H1 (cell line): ENCODE data around the gene SSNA1. TPM values are rescaled to one million over a fixed set of nuclear protein-coding genes. Genes with fewer than 3 reads are reported as not detected.

ENCODE experiments used
- CTCF ChIA-PET: fragments of 300-600 bp; sonication (Branson Sonifier 250); formaldehyde crosslinking; loops from one replicate; lab custom pipeline; 2021; ENCODE audit not compliant: partially characterized antibody; lab: Charles Lee
- POLR2A ChIA-PET: fragments of 300-600 bp; sonication (Branson Sonifier 250); formaldehyde crosslinking; loops from one replicate; lab custom pipeline; 2021; ENCODE audit warnings: inconsistent platforms; ENCODE audit not compliant: partially characterized antibody; lab: Charles Lee
- DNase-seq, 2 experiments: peaks; one replicate each; pipeline versions ENCODE4 v3.0.0 to v3.0.0-alpha.2; 2010 to 2022; ENCODE audit warnings: low spot score in 2 of 2, low read depth in 1 of 2, mixed read lengths in 1 of 2
- FAIRE-seq: peaks from 2 replicates; lab custom pipeline; 2011; peaks lifted over from hg19 to GRCh38; lab: Jason Lieb, UNC
- H2AFZ ChIP-seq: 2 replicates; pipeline ENCODE4 v1.8.1; 2012; ENCODE audit warnings: low read length, inconsistent platforms
- H2AK5ac ChIP-seq: 2 replicates; pipeline ENCODE4 v1.6.1; 2013; ENCODE audit warnings: low read depth, low read length
- H2BK120ac ChIP-seq: replicated peaks from 2 replicates; pipeline ENCODE3; 2013; ENCODE audit warnings: low read depth, low read length, inconsistent platforms
- H2BK12ac ChIP-seq: 2 replicates; pipeline ENCODE4 v1.6.1; 2013; ENCODE audit warnings: low read depth, low read length
- H2BK15ac ChIP-seq: 2 replicates; pipeline ENCODE4 v1.6.1; 2013; ENCODE audit warnings: low read length
- H2BK20ac ChIP-seq: 2 replicates; pipeline ENCODE4 v1.6.1; 2013; ENCODE audit warnings: low read length
- H2BK5ac ChIP-seq: 2 replicates; pipeline ENCODE4 v1.6.1; 2013; ENCODE audit warnings: low read depth, low read length
- H3K14ac ChIP-seq: 2 replicates; pipeline ENCODE4 v1.6.1; 2013; ENCODE audit warnings: inconsistent platforms; ENCODE audit not compliant: insufficient read length
- H3K18ac ChIP-seq: 2 replicates; pipeline ENCODE4 v1.6.1; 2013; ENCODE audit warnings: low read length; ENCODE audit errors: extremely low read depth
- H3K23ac ChIP-seq: 2 replicates; pipeline ENCODE4 v1.6.1; 2013; ENCODE audit warnings: inconsistent platforms; ENCODE audit not compliant: insufficient read length
- H3K23me2 ChIP-seq: 2 replicates; pipeline ENCODE4 v1.6.1; 2013; ENCODE audit warnings: low read depth, low read length
- H3K27ac ChIP-seq: 2 replicates; pipeline ENCODE4 v1.6.1; 2011; ENCODE audit warnings: low read depth, low read length, inconsistent platforms
- H3K27me3 ChIP-seq, 4 experiments: replicated peaks in 1 of 4; 1 replicate in 1 of 4; 2 replicates in 3 of 4; pipeline versions ENCODE4 v1.6.1 to v1.8.1; 2011 to 2013; ENCODE audit warnings: low read length in 3 of 4, mild to moderate bottlenecking in 3 of 4, inconsistent platforms in 2 of 4, mixed read lengths in 2 of 4, moderate library complexity in 1 of 4; ENCODE audit not compliant: control insufficient read depth in 3 of 4, insufficient read depth in 3 of 4; ENCODE audit errors: extremely low read depth in 1 of 4
- H3K36me3 ChIP-seq, 4 experiments: 2 replicates each; pipeline versions ENCODE4 v1.6.1 to v1.8.1; 2011 to 2013; ENCODE audit warnings: mild to moderate bottlenecking in 4 of 4, low read length in 3 of 4, moderate library complexity in 2 of 4, control low read depth in 1 of 4, inconsistent platforms in 1 of 4; ENCODE audit not compliant: insufficient read depth in 4 of 4, control insufficient read depth in 2 of 4
- H3K4ac ChIP-seq: replicated peaks from 2 replicates; pipeline ENCODE3; 2013; ENCODE audit warnings: low read length, low read depth, mixed read lengths, inconsistent platforms; ENCODE audit not compliant: insufficient read length
- H3K4me1 ChIP-seq, 4 experiments: replicated peaks in 1 of 4; 1 replicate in 1 of 4; 2 replicates in 3 of 4; pipeline versions ENCODE4 v1.6.1 to v1.8.1; 2011 to 2013; ENCODE audit warnings: low read length in 3 of 4, inconsistent platforms in 2 of 4, mixed read lengths in 1 of 4; ENCODE audit not compliant: insufficient read depth in 4 of 4, control insufficient read depth in 3 of 4
- H3K4me2 ChIP-seq, 2 experiments: 2 replicates each; pipeline versions ENCODE4 v1.6.1 to v1.8.1; 2011 to 2013; ENCODE audit warnings: low read depth in 2 of 2, low read length in 2 of 2, control low read depth in 1 of 2, inconsistent platforms in 1 of 2, mild to moderate bottlenecking in 1 of 2; ENCODE audit not compliant: insufficient read depth in 1 of 2
- H3K4me3 ChIP-seq, 4 experiments: fragments of 200-600, 300-600 bp in 1 of 4; sonication (generic), shearing (Covaris generic), sonication (Bioruptor Twin) in 1 of 4; 2 replicates each; pipeline versions ENCODE4 v1.5.1 to v1.8.1; 2011 to 2016; ENCODE audit warnings: low read length in 4 of 4, low read depth in 3 of 4, control low read depth in 2 of 4, inconsistent platforms in 2 of 4, mild to moderate bottlenecking in 2 of 4, mixed read lengths in 1 of 4, moderate library complexity in 1 of 4; ENCODE audit not compliant: insufficient read depth in 2 of 4; ENCODE audit errors: extremely low read depth in 1 of 4
- H3K56ac ChIP-seq: replicated peaks from 2 replicates; pipeline ENCODE3; 2013; ENCODE audit warnings: low read depth, mild to moderate bottlenecking, mixed read lengths, low read length, inconsistent platforms; ENCODE audit not compliant: insufficient read length
- H3K79me1 ChIP-seq: 2 replicates; pipeline ENCODE4 v1.6.1; 2013; ENCODE audit warnings: low read depth, low read length, control low read depth
- H3K79me2 ChIP-seq, 2 experiments: 2 replicates each; pipeline versions ENCODE4 v1.6.1 to v1.8.1; 2012 to 2013; ENCODE audit warnings: low read length in 2 of 2, mild to moderate bottlenecking in 2 of 2, inconsistent platforms in 1 of 2; ENCODE audit not compliant: insufficient read depth in 2 of 2, control insufficient read depth in 1 of 2
- H3K9ac ChIP-seq, 4 experiments: replicated peaks in 1 of 4; 1 replicate in 1 of 4; 2 replicates in 3 of 4; pipeline versions ENCODE4 v1.6.1 to v1.8.1; 2011 to 2013; ENCODE audit warnings: low read depth in 3 of 4, low read length in 3 of 4, control low read depth in 2 of 4, mild to moderate bottlenecking in 2 of 4, moderate library complexity in 2 of 4, inconsistent platforms in 1 of 4; ENCODE audit errors: extremely low read depth in 1 of 4
- H3K9me3 ChIP-seq, 2 experiments: 2 replicates each; pipeline versions ENCODE4 v1.6.1 to v1.8.1; 2012 to 2013; ENCODE audit warnings: mild to moderate bottlenecking in 2 of 2, moderate library complexity in 2 of 2, control low read depth in 1 of 2, inconsistent platforms in 1 of 2, low read depth in 1 of 2, low read length in 1 of 2, mixed read lengths in 1 of 2; ENCODE audit not compliant: insufficient read depth in 2 of 2
- H4K20me1 ChIP-seq, 2 experiments: replicated peaks in 1 of 2; 2 replicates each; pipeline versions ENCODE3 to v1.8.1; 2011 to 2013; ENCODE audit warnings: inconsistent platforms in 2 of 2, low read length in 2 of 2, mild to moderate bottlenecking in 1 of 2; ENCODE audit not compliant: insufficient read depth in 2 of 2, control insufficient read depth in 1 of 2
- H4K5ac ChIP-seq: 2 replicates; pipeline ENCODE4 v1.6.1; 2013; ENCODE audit warnings: low read length, low read depth, mixed read lengths, inconsistent platforms; ENCODE audit not compliant: insufficient read length
- H4K8ac ChIP-seq: 2 replicates; pipeline ENCODE4 v1.8.0; 2013; ENCODE audit warnings: mild to moderate bottlenecking, moderate library complexity, low read length, inconsistent platforms; ENCODE audit not compliant: insufficient read depth; ENCODE audit errors: extremely low read depth
- H4K91ac ChIP-seq: replicated peaks from 2 replicates; pipeline ENCODE3; 2013; ENCODE audit warnings: low read length, mixed read lengths, inconsistent platforms; ENCODE audit not compliant: insufficient read length
- BACH1 ChIP-seq: IDR thresholded peaks from 2 replicates; pipeline ENCODE4 v1.6.1; 2012; ENCODE audit warnings: low read length, improper control_type of control experiment
- CBX8 ChIP-seq: fragments of 300-800, 300-1000 bp; sonication (generic); IDR thresholded peaks from 2 replicates; pipeline ENCODE4 v1.7.1; 2016; ENCODE audit warnings: low read depth, low read length, borderline replicate concordance
- HDAC2 ChIP-seq, 2 experiments: fragments of 300-600 bp in 1 of 2; sonication (generic) in 1 of 2; IDR thresholded peaks; 2 replicates each; pipeline ENCODE4 v1.6.1; 2011 to 2012; ENCODE audit warnings: low read depth in 2 of 2, low read length in 2 of 2, mild to moderate bottlenecking in 2 of 2, moderate library complexity in 2 of 2, borderline replicate concordance in 1 of 2, inconsistent platforms in 1 of 2
- KDM4A ChIP-seq: IDR thresholded peaks from one replicate; pipeline ENCODE4 v1.7.1; 2012; ENCODE audit warnings: low read depth, mild to moderate bottlenecking, moderate library complexity, low read length, inconsistent platforms; ENCODE audit not compliant: severe bottlenecking
- RAD21 ChIP-seq, 2 experiments: IDR thresholded peaks in 1 of 2; conservative IDR thresholded peaks in 1 of 2; 2 replicates each; pipeline ENCODE4 v1.6.1; 2011; ENCODE audit warnings: low read depth in 2 of 2, low read length in 2 of 2, improper control_type of control experiment in 1 of 2, inconsistent platforms in 1 of 2, mild to moderate bottlenecking in 1 of 2, moderate library complexity in 1 of 2
- RXRA ChIP-seq: IDR thresholded peaks from 2 replicates; pipeline ENCODE4 v1.6.1; 2011; ENCODE audit warnings: low read depth, mild to moderate bottlenecking, low read length, moderate library complexity; ENCODE audit not compliant: insufficient read depth
- SUZ12 ChIP-seq: fragments of 200-600 bp; sonication (generic); IDR thresholded peaks from 2 replicates; pipeline ENCODE4 v1.6.1; 2012; ENCODE audit warnings: mild to moderate bottlenecking, inconsistent platforms, low read length, moderate library complexity, mixed read lengths
- TAF1 ChIP-seq: IDR thresholded peaks from 2 replicates; pipeline ENCODE4 v1.6.1; 2011; ENCODE audit warnings: mild to moderate bottlenecking, low read depth, low read length
- TEAD4 ChIP-seq: IDR thresholded peaks from 2 replicates; pipeline ENCODE4 v1.6.1; 2012; ENCODE audit warnings: low read depth, low read length, inconsistent platforms, mixed read lengths
- WGBS, 2 experiments: shearing (Covaris generic) in 1 of 2; methylation state at CpG; one replicate each; pipeline versions ENCODE4 v1.1.6 to v1.1.7; 2013 to 2015; ENCODE audit warnings: low lambda C conversion rate in 2 of 2, mixed read lengths in 2 of 2, inconsistent platforms in 1 of 2, low coverage in 1 of 2, missing lambda C conversion rate in 1 of 2; ENCODE audit not compliant: insufficient replicate concordance in 2 of 2, insufficient coverage in 1 of 2, insufficient read length in 1 of 2; ENCODE audit errors: extremely low coverage in 1 of 2, missing lambda C conversion rate in 1 of 2; 5-methylcytosine and 5-hydroxymethylcytosine counted together
- polyA plus RNA-seq, 7 experiments: library from polyadenylated mRNA; depleted of rRNA in 3 of 7; stranded (reverse) in 5 of 7; unstranded in 2 of 7; fragments of >200 nt in 5 of 7; fragments of 200-250 nt in 2 of 7; gene quantifications; 1 replicate in 5 of 7; 2 replicates in 1 of 7; 4 replicates in 1 of 7; pipeline versions ENCODE4 v1.2.1 to v1.2.3, GENCODE V29; 2011 to 2013; ENCODE audit warnings: missing spikeins in 2 of 7, mixed read lengths in 2 of 7
- total RNA-seq: library from RNA; stranded (reverse); fragmentation: NEBNext Ultra II Directional; extraction: Animal tissue kit (Norgen Biotek cat#: 25700); gene quantifications from 2 replicates; pipeline ENCODE4 v1.2.1, GENCODE V29; 2021

SSNA1 gene
- total and polyA plus RNA-seq, 2 of the 8 experiments (the other 6 are each of a cell fraction or from before 2014, with no cell fraction given): 87.3 to 157 TPM

DNA sequence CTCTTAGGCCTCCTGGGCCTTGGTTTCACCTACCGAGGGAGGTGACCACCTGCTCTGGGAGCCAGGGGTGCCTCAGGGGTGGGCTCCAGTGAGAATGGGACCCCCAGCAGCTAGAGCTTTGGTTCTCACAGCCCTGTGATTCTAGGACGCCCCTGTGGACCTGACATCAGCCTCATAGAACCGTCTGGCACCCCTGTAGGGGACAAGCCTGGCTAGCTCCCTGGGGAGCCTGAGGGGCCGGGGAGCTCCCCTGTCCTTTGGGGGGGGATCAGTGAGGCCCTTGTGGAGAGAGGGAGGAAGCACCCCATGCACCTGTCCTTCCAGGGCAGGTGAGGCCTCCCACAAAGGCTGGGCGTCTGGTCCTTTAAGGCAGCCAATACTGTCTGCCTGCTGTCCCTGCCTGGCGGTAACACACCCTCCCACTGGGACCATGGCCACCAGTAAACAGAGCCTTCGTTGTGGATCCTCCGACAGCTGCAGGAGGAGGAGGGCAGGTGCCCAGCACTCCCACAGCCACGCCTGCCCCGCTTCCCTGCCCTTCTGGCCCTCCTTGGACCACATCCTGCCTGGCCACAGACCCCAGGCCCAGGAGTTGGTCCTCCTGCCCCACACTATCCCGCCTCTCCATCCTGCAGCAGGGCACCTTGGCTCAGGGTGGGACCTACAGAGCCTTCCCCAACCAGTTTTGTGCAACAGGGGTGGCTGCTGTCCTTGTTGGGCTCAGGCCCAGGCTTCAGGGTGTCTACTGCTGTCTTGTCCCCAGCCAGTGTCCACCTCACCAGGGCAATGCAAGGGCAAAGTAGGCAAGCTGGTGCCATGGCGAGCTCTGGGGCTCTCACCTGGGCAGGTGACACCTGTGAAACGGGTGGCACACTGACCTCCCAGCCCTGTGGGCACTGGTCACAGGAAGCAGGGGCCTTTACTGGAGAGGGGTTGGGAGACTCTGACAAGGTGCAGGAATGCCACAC lies 49.6 kb downstream of the SSNA1 start:
- Histone ChIP-seq H3K18ac (no peak overlapping the region), H2BK12ac (no peak overlapping the region), H3K79me1 (peaks cover 5% of the 10 kb centered on the region; the same call in 1 of the 2 replicates), H3K14ac (no peak overlapping the region), H3K4me1 (peaks cover 0 to 14% (median 11%) of the 10 kb centered on the region in 4 experiments; a peak in 6 of 7 replicates)
- CTCF ChIA-PET: interaction anchor here (0.8 to 20.2 kb wide), 26 partner anchors 8 to 209 kb away, joined by 3 to 204 read pairs (median 6); partner anchors contain the start of genes ANAPC2, CYSRT1, LRRC26 and RNF208
- TF ChIP-seq RAD21 (IDR thresholded peaks at IDR 0.05 in 1 of 2, conservative IDR thresholded peaks at IDR 0.05 in 1 of 2; ENCODE audit: low read depth in 2 of 2, low read length in 2 of 2) (no peak), KDM4A (no peak), BACH1 (no peak), TEAD4 (no peak), RXRA (no peak), TAF1 (no peak), HDAC2 (IDR thresholded peaks at IDR 0.05; ENCODE audit: borderline replicate concordance in 1 of 2, low read depth in 2 of 2, low read length in 2 of 2) (no peak), CBX8 (no peak), SUZ12 (no peak)
- TF ChIP-seq, all 59 proteins: peak for 0
- Histone ChIP-seq H3K9ac (no peak overlapping the region), H3K4me2 (no peak overlapping the region), H4K20me1 (peaks cover 15 to 18% of the 10 kb centered on the region in 2 experiments), H3K23ac (no peak overlapping the region), H4K91ac (peak overlapping the region; percentile 30), H4K5ac (no peak overlapping the region), H2BK5ac (no peak overlapping the region), H3K23me2 (peaks cover 5% of the 10 kb centered on the region; the same call in 1 of the 2 replicates), H3K56ac (no peak overlapping the region), H3K4ac (no peak overlapping the region), H3K79me2 (peaks cover 0 to 20% of the 10 kb centered on the region in 2 experiments; a peak in 2 of 4 replicates), H2AK5ac (no peak overlapping the region), H3K27me3 (no peaks in the 10 kb centered on the region), H3K9me3 (no peaks in the 10 kb centered on the region), H3K4me3 (no peak overlapping the region), H2AFZ (no peak overlapping the region), H3K36me3 (peaks cover 4 to 13% (median 9%) of the 10 kb centered on the region in 4 experiments; a peak in 7 of 8 replicates), H3K27ac (no peak overlapping the region), H2BK15ac (no peak overlapping the region; the same call in 1 of the 2 replicates), H2BK20ac (no peak overlapping the region), H4K8ac (no peak overlapping the region), H2BK120ac (no peak overlapping the region)
- 84% methylated on average over 13 of the region's 13 CpGs; no CpG with 5 or more reads in 1 of the 2 experiments for WGBS, 2 experiments
- POLR2A ChIA-PET: interaction anchor here (1.2 to 69.9 kb wide), 4 partner anchors 3 to 50 kb away, joined by 3 to 1462 read pairs (median 733); partner anchors contain the start of genes CYSRT1, NDOR1, NELFB and RNF208
- FAIRE-seq (no peak), DNase-seq (no peak)
